H1 (cell line): Measurements from ENCODE around the gene DYNLT3. TPM values are rescaled to one million over a fixed set of nuclear protein-coding genes. Genes with fewer than 3 reads are reported as not detected.

Experiments used
- CTCF ChIA-PET: fragments of 300-600 bp; sonication (Branson Sonifier 250); formaldehyde crosslinking; loops from one replicate; lab custom pipeline; 2021; ENCODE audit not compliant: partially characterized antibody; lab: Charles Lee
- POLR2A ChIA-PET: fragments of 300-600 bp; sonication (Branson Sonifier 250); formaldehyde crosslinking; loops from one replicate; lab custom pipeline; 2021; ENCODE audit warnings: inconsistent platforms; ENCODE audit not compliant: partially characterized antibody; lab: Charles Lee
- DNase-seq, 2 experiments: peaks; one replicate each; pipeline versions ENCODE4 v3.0.0 to v3.0.0-alpha.2; 2010 to 2022; ENCODE audit warnings: low spot score in 2 of 2, low read depth in 1 of 2, mixed read lengths in 1 of 2
- FAIRE-seq: peaks from 2 replicates; lab custom pipeline; 2011; peaks lifted over from hg19 to GRCh38; lab: Jason Lieb, UNC
- H2AFZ ChIP-seq: 2 replicates; pipeline ENCODE4 v1.8.1; 2012; ENCODE audit warnings: low read length, inconsistent platforms
- H2AK5ac ChIP-seq: 2 replicates; pipeline ENCODE4 v1.6.1; 2013; ENCODE audit warnings: low read depth, low read length
- H2BK120ac ChIP-seq: replicated peaks from 2 replicates; pipeline ENCODE3; 2013; ENCODE audit warnings: low read depth, low read length, inconsistent platforms
- H2BK12ac ChIP-seq: 2 replicates; pipeline ENCODE4 v1.6.1; 2013; ENCODE audit warnings: low read depth, low read length
- H2BK15ac ChIP-seq: 2 replicates; pipeline ENCODE4 v1.6.1; 2013; ENCODE audit warnings: low read length
- H2BK20ac ChIP-seq: 2 replicates; pipeline ENCODE4 v1.6.1; 2013; ENCODE audit warnings: low read length
- H2BK5ac ChIP-seq: 2 replicates; pipeline ENCODE4 v1.6.1; 2013; ENCODE audit warnings: low read depth, low read length
- H3K14ac ChIP-seq: 2 replicates; pipeline ENCODE4 v1.6.1; 2013; ENCODE audit warnings: inconsistent platforms; ENCODE audit not compliant: insufficient read length
- H3K18ac ChIP-seq: 2 replicates; pipeline ENCODE4 v1.6.1; 2013; ENCODE audit warnings: low read length; ENCODE audit errors: extremely low read depth
- H3K23ac ChIP-seq: 2 replicates; pipeline ENCODE4 v1.6.1; 2013; ENCODE audit warnings: inconsistent platforms; ENCODE audit not compliant: insufficient read length
- H3K23me2 ChIP-seq: 2 replicates; pipeline ENCODE4 v1.6.1; 2013; ENCODE audit warnings: low read depth, low read length
- H3K27ac ChIP-seq: 2 replicates; pipeline ENCODE4 v1.6.1; 2011; ENCODE audit warnings: low read depth, low read length, inconsistent platforms
- H3K27me3 ChIP-seq, 4 experiments: replicated peaks in 1 of 4; 1 replicate in 1 of 4; 2 replicates in 3 of 4; pipeline versions ENCODE4 v1.6.1 to v1.8.1; 2011 to 2013; ENCODE audit warnings: low read length in 3 of 4, mild to moderate bottlenecking in 3 of 4, inconsistent platforms in 2 of 4, mixed read lengths in 2 of 4, moderate library complexity in 1 of 4; ENCODE audit not compliant: control insufficient read depth in 3 of 4, insufficient read depth in 3 of 4; ENCODE audit errors: extremely low read depth in 1 of 4
- H3K36me3 ChIP-seq, 4 experiments: 2 replicates each; pipeline versions ENCODE4 v1.6.1 to v1.8.1; 2011 to 2013; ENCODE audit warnings: mild to moderate bottlenecking in 4 of 4, low read length in 3 of 4, moderate library complexity in 2 of 4, control low read depth in 1 of 4, inconsistent platforms in 1 of 4; ENCODE audit not compliant: insufficient read depth in 4 of 4, control insufficient read depth in 2 of 4
- H3K4ac ChIP-seq: replicated peaks from 2 replicates; pipeline ENCODE3; 2013; ENCODE audit warnings: low read length, low read depth, mixed read lengths, inconsistent platforms; ENCODE audit not compliant: insufficient read length
- H3K4me1 ChIP-seq, 4 experiments: replicated peaks in 1 of 4; 1 replicate in 1 of 4; 2 replicates in 3 of 4; pipeline versions ENCODE4 v1.6.1 to v1.8.1; 2011 to 2013; ENCODE audit warnings: low read length in 3 of 4, inconsistent platforms in 2 of 4, mixed read lengths in 1 of 4; ENCODE audit not compliant: insufficient read depth in 4 of 4, control insufficient read depth in 3 of 4
- H3K4me2 ChIP-seq, 2 experiments: 2 replicates each; pipeline versions ENCODE4 v1.6.1 to v1.8.1; 2011 to 2013; ENCODE audit warnings: low read depth in 2 of 2, low read length in 2 of 2, control low read depth in 1 of 2, inconsistent platforms in 1 of 2, mild to moderate bottlenecking in 1 of 2; ENCODE audit not compliant: insufficient read depth in 1 of 2
- H3K4me3 ChIP-seq, 4 experiments: fragments of 200-600, 300-600 bp in 1 of 4; sonication (generic), shearing (Covaris generic), sonication (Bioruptor Twin) in 1 of 4; 2 replicates each; pipeline versions ENCODE4 v1.5.1 to v1.8.1; 2011 to 2016; ENCODE audit warnings: low read length in 4 of 4, low read depth in 3 of 4, control low read depth in 2 of 4, inconsistent platforms in 2 of 4, mild to moderate bottlenecking in 2 of 4, mixed read lengths in 1 of 4, moderate library complexity in 1 of 4; ENCODE audit not compliant: insufficient read depth in 2 of 4; ENCODE audit errors: extremely low read depth in 1 of 4
- H3K56ac ChIP-seq: replicated peaks from 2 replicates; pipeline ENCODE3; 2013; ENCODE audit warnings: low read depth, mild to moderate bottlenecking, mixed read lengths, low read length, inconsistent platforms; ENCODE audit not compliant: insufficient read length
- H3K79me1 ChIP-seq: 2 replicates; pipeline ENCODE4 v1.6.1; 2013; ENCODE audit warnings: low read depth, low read length, control low read depth
- H3K79me2 ChIP-seq, 2 experiments: 2 replicates each; pipeline versions ENCODE4 v1.6.1 to v1.8.1; 2012 to 2013; ENCODE audit warnings: low read length in 2 of 2, mild to moderate bottlenecking in 2 of 2, inconsistent platforms in 1 of 2; ENCODE audit not compliant: insufficient read depth in 2 of 2, control insufficient read depth in 1 of 2
- H3K9ac ChIP-seq, 4 experiments: replicated peaks in 1 of 4; 1 replicate in 1 of 4; 2 replicates in 3 of 4; pipeline versions ENCODE4 v1.6.1 to v1.8.1; 2011 to 2013; ENCODE audit warnings: low read depth in 3 of 4, low read length in 3 of 4, control low read depth in 2 of 4, mild to moderate bottlenecking in 2 of 4, moderate library complexity in 2 of 4, inconsistent platforms in 1 of 4; ENCODE audit errors: extremely low read depth in 1 of 4
- H3K9me3 ChIP-seq, 2 experiments: 2 replicates each; pipeline versions ENCODE4 v1.6.1 to v1.8.1; 2012 to 2013; ENCODE audit warnings: mild to moderate bottlenecking in 2 of 2, moderate library complexity in 2 of 2, control low read depth in 1 of 2, inconsistent platforms in 1 of 2, low read depth in 1 of 2, low read length in 1 of 2, mixed read lengths in 1 of 2; ENCODE audit not compliant: insufficient read depth in 2 of 2
- H4K20me1 ChIP-seq, 2 experiments: replicated peaks in 1 of 2; 2 replicates each; pipeline versions ENCODE3 to v1.8.1; 2011 to 2013; ENCODE audit warnings: inconsistent platforms in 2 of 2, low read length in 2 of 2, mild to moderate bottlenecking in 1 of 2; ENCODE audit not compliant: insufficient read depth in 2 of 2, control insufficient read depth in 1 of 2
- H4K5ac ChIP-seq: 2 replicates; pipeline ENCODE4 v1.6.1; 2013; ENCODE audit warnings: low read length, low read depth, mixed read lengths, inconsistent platforms; ENCODE audit not compliant: insufficient read length
- H4K8ac ChIP-seq: 2 replicates; pipeline ENCODE4 v1.8.0; 2013; ENCODE audit warnings: mild to moderate bottlenecking, moderate library complexity, low read length, inconsistent platforms; ENCODE audit not compliant: insufficient read depth; ENCODE audit errors: extremely low read depth
- H4K91ac ChIP-seq: replicated peaks from 2 replicates; pipeline ENCODE3; 2013; ENCODE audit warnings: low read length, mixed read lengths, inconsistent platforms; ENCODE audit not compliant: insufficient read length
- BRCA1 ChIP-seq: IDR thresholded peaks from 2 replicates; pipeline ENCODE4 v1.6.1; 2012; ENCODE audit warnings: low read depth, low read length, improper control_type of control experiment
- CBX8 ChIP-seq: fragments of 300-800, 300-1000 bp; sonication (generic); IDR thresholded peaks from 2 replicates; pipeline ENCODE4 v1.7.1; 2016; ENCODE audit warnings: low read depth, low read length, borderline replicate concordance
- GTF2F1 ChIP-seq: IDR thresholded peaks from 2 replicates; pipeline ENCODE4 v1.6.1; 2012; ENCODE audit warnings: low read depth, low read length, improper control_type of control experiment, borderline replicate concordance
- PHF8 ChIP-seq: fragments of 200-600 bp; sonication (generic); conservative IDR thresholded peaks from 2 replicates; pipeline ENCODE4 v1.7.1; 2012; ENCODE audit warnings: low read depth, mild to moderate bottlenecking, inconsistent platforms, low read length, moderate library complexity
- RXRA ChIP-seq: IDR thresholded peaks from 2 replicates; pipeline ENCODE4 v1.6.1; 2011; ENCODE audit warnings: low read depth, mild to moderate bottlenecking, low read length, moderate library complexity; ENCODE audit not compliant: insufficient read depth
- SIX5 ChIP-seq: IDR thresholded peaks from 2 replicates; pipeline ENCODE4 v1.6.1; 2011; ENCODE audit warnings: mild to moderate bottlenecking, low read depth, low read length
- TEAD4 ChIP-seq: IDR thresholded peaks from 2 replicates; pipeline ENCODE4 v1.6.1; 2012; ENCODE audit warnings: low read depth, low read length, inconsistent platforms, mixed read lengths
- polyA plus RNA-seq, 7 experiments: library from polyadenylated mRNA; depleted of rRNA in 3 of 7; stranded (reverse) in 5 of 7; unstranded in 2 of 7; fragments of >200 nt in 5 of 7; fragments of 200-250 nt in 2 of 7; gene quantifications; 1 replicate in 5 of 7; 2 replicates in 1 of 7; 4 replicates in 1 of 7; pipeline versions ENCODE4 v1.2.1 to v1.2.3, GENCODE V29; 2011 to 2013; ENCODE audit warnings: missing spikeins in 2 of 7, mixed read lengths in 2 of 7
- total RNA-seq: library from RNA; stranded (reverse); fragmentation: NEBNext Ultra II Directional; extraction: Animal tissue kit (Norgen Biotek cat#: 25700); gene quantifications from 2 replicates; pipeline ENCODE4 v1.2.1, GENCODE V29; 2021

The DYNLT3 gene
- total and polyA plus RNA-seq, 2 of the 8 experiments (the other 6 are each of a cell fraction or from before 2014, with no cell fraction given): 2.3 to 3.5 TPM

- Histone ChIP-seq H3K56ac (no peak overlapping the region), H2BK20ac (no peak overlapping the region), H4K5ac (no peak overlapping the region), H3K4me1 (no peaks in the 10 kb centered on the region), H3K14ac (no peak overlapping the region), H2AFZ (no peak overlapping the region), H4K20me1 (no peaks in the 10 kb centered on the region), H3K9me3 (no peaks in the 10 kb centered on the region), H3K27ac (no peak overlapping the region), H4K8ac (no peak overlapping the region), H2BK12ac (no peak overlapping the region), H3K27me3 (no peaks in the 10 kb centered on the region), H2BK120ac (no peak overlapping the region), H4K91ac (no peak overlapping the region), H3K79me2 (no peaks in the 10 kb centered on the region), H2BK15ac (no peak overlapping the region), H3K4me3 (no peak overlapping the region), H3K23me2 (no peaks in the 10 kb centered on the region), H2AK5ac (no peak overlapping the region), H2BK5ac (no peak overlapping the region), H3K79me1 (no peaks in the 10 kb centered on the region), H3K23ac (no peak overlapping the region), H3K4ac (no peak overlapping the region), H3K4me2 (no peak overlapping the region), H3K9ac (no peak overlapping the region), H3K18ac (no peak overlapping the region), H3K36me3 (no peaks in the 10 kb centered on the region)
- POLR2A ChIA-PET: no interaction called here
- no peak for TF ChIP-seq BRCA1
- no peak for TF ChIP-seq GTF2F1
- TF ChIP-seq RXRA: no peak
- no peak for TF ChIP-seq TEAD4
- TF ChIP-seq SIX5: no peak
- TF ChIP-seq CBX8: no peak
- TF ChIP-seq PHF8: no peak
- CTCF ChIA-PET: interaction anchor here (0.9 to 1.3 kb wide), 2 partner anchors 27 to 235 kb away, joined by 3 read pairs; no protein-coding TSS in a partner anchor
- no peak for DNase-seq
- no peak for FAIRE-seq
Observed at GRCh38 chrX:37895795-37896510, 48.6 kb upstream of the DYNLT3 start.
